ENCODE measurements around the gene YIF1B. TPM values are rescaled to one million over a fixed set of nuclear protein-coding genes. Genes with fewer than 3 reads are reported as not detected.
"Not testable (repeated sequence)": the region's sequence is repeated elsewhere in the genome, so short reads cannot be mapped to it uniquely, and the experiment has no call there.

The YIF1B gene
- total RNA-seq, 4 donors from 2014 or later = 24.0 to 42.8 (median 27.3) TPM

GRCh38 chr19:38340927-38341326, 25.2 kb upstream of the YIF1B start:
- H3K4me3 ChIP-seq = no peak overlapping the region
- no peaks in the 10 kb centered on the region for H3K9me3 ChIP-seq
- H3K27me3 ChIP-seq = no peaks in the 10 kb centered on the region
- TF ChIP-seq POLR2A (IDR thresholded peaks at IDR 0.05) (no peak), CTCF (IDR thresholded peaks at IDR 0.05) (no peak)
- 89 to 94% methylated on average over 2 of the region's 2 CpGs for WGBS, 2 donors
- H3K27ac ChIP-seq = no peak overlapping the region
- intact Hi-C loops (cut with DNase I) = no loop called here
- peaks cover 7 to 28% (median 9%) of the 10 kb centered on the region in 3 donors for H3K4me1 ChIP-seq
- DNase-seq = no peak
- H3K36me3 ChIP-seq = peaks cover 0 to 50% (median 0%) of the 10 kb centered on the region in 3 donors

GRCh38 chr19:38339011-38339410, 23.3 kb upstream of the YIF1B start:
- Histone ChIP-seq H3K36me3 (peaks cover 0 to 46% (median 0%) of the 10 kb centered on the region in 3 donors), H3K4me1 (peaks cover 10 to 35% (median 14%) of the 10 kb centered on the region in 3 donors)
- H3K4me3 ChIP-seq; H3K9me3 ChIP-seq; H3K27ac ChIP-seq; DNase-seq; H3K27me3 ChIP-seq; intact Hi-C loops (cut with DNase I): not testable (repeated sequence)
- 58 to 67% methylated on average over 2 to 3 of the region's 4 CpGs for WGBS, 2 donors

GRCh38 chr19:38337360-38337653, 21.6 kb upstream of the YIF1B start:
- H3K9me3 ChIP-seq = no peaks in the 10 kb centered on the region
- DNase-seq = no peak
- H3K27ac ChIP-seq = peak overlapping the region; percentile 97 to 100 (median 100)
- intact Hi-C loops (cut with DNase I) = no loop called here
- H3K36me3 ChIP-seq = peaks cover 0 to 30% (median 0%) of the 10 kb centered on the region in 3 donors
- peaks cover 10 to 35% (median 14%) of the 10 kb centered on the region in 3 donors for H3K4me1 ChIP-seq
- TF ChIP-seq POLR2A (IDR thresholded peaks at IDR 0.05) (no peak), CTCF (IDR thresholded peaks at IDR 0.05) (no peak)
- peak overlapping the region; percentile 73 to 90 (median 82) for H3K4me3 ChIP-seq
- no peaks in the 10 kb centered on the region for H3K27me3 ChIP-seq
- 60 to 73% methylated on average over 6 to 10 of the region's 10 CpGs for WGBS, 2 donors

GRCh38 chr19:38336638-38337359, 21.1 kb upstream of the YIF1B start:
- H3K27ac ChIP-seq = peak overlapping the region; percentile 97 to 100 (median 100)
- intact Hi-C loops (cut with DNase I) = no loop called here
- WGBS, 2 donors = 1% methylated on average over 32 to 36 of the region's 41 CpGs
- H3K4me3 ChIP-seq = peak overlapping the region; percentile 73 to 90 (median 82)
- DNase-seq = peak; percentile 85
- no peaks in the 10 kb centered on the region for H3K27me3 ChIP-seq
- H3K4me1 ChIP-seq = peaks cover 10 to 35% (median 14%) of the 10 kb centered on the region in 3 donors
- no peak for TF ChIP-seq CTCF (IDR thresholded peaks at IDR 0.05)
- peak in 1 of 4 donors; percentile 6 for TF ChIP-seq POLR2A (IDR thresholded peaks at IDR 0.05)
- no peaks in the 10 kb centered on the region for H3K9me3 ChIP-seq
- peaks cover 0 to 30% (median 0%) of the 10 kb centered on the region in 3 donors for H3K36me3 ChIP-seq

GRCh38 chr19:38335949-38336637, 20.3 kb upstream of the YIF1B start:
- Histone ChIP-seq H3K27ac (peak overlapping the region; percentile 97 to 100 (median 100)), H3K27me3 (no peaks in the 10 kb centered on the region), H3K4me1 (peaks cover 10 to 35% (median 14%) of the 10 kb centered on the region in 3 donors), H3K36me3 (peaks cover 0 to 29% (median 0%) of the 10 kb centered on the region in 3 donors), H3K4me3 (peak overlapping the region; percentile 73 to 90 (median 82)), H3K9me3 (no peaks in the 10 kb centered on the region)
- peak; percentile 78 for DNase-seq
- peak in 1 of 4 donors; percentile 61 for TF ChIP-seq POLR2A (IDR thresholded peaks at IDR 0.05)
- no peak for TF ChIP-seq CTCF (IDR thresholded peaks at IDR 0.05)
- intact Hi-C loops (cut with DNase I) = loop anchor here (2.0 kb wide), 1 partner anchor 91 kb away; no protein-coding TSS in a partner anchor
- WGBS, 2 donors = 0 to 1% methylated on average over 49 to 51 of the region's 52 CpGs

Measured in esophagus squamous epithelium (tissue), 5 donors.